BE2C (cell line): ENCODE results near the gene LIPT2.

Experiments used
- DNase-seq: peaks from one replicate; pipeline ENCODE4 v3.0.0-alpha.2; 2020
- H3K27me3 ChIP-seq: fragments of 250-450 bp; sonication (Bioruptor Pico); 2 replicates; pipeline ENCODE4 v1.5.1; 2020; ENCODE audit warnings: mild to moderate bottlenecking
- H3K36me3 ChIP-seq: fragments of 250-450 bp; sonication (Bioruptor Pico); 2 replicates; pipeline ENCODE4 v1.5.1; 2020; ENCODE audit warnings: mild to moderate bottlenecking
- H3K4me1 ChIP-seq: fragments of 250-450 bp; sonication (Bioruptor Pico); 2 replicates; pipeline ENCODE4 v1.5.1; 2020
- H3K4me3 ChIP-seq: 2 replicates; pipeline ENCODE4 v1.5.1; 2011; ENCODE audit warnings: low read depth, low read length
- H3K9me3 ChIP-seq: fragments of 250-450 bp; sonication (Bioruptor Pico); 2 replicates; pipeline ENCODE4 v1.5.1; 2020
- CTCF ChIP-seq: IDR thresholded peaks from 2 replicates; pipeline ENCODE4 v1.5.1; 2012; ENCODE audit warnings: mild to moderate bottlenecking, low read depth, low read length

The LIPT2 gene

GRCh38 chr11:74468936-74469335 is 24.6 kb downstream of the LIPT2 start:
- Histone ChIP-seq H3K36me3 (no peaks in the 10 kb centered on the region), H3K4me3 (no peak overlapping the region), H3K27me3 (no peaks in the 10 kb centered on the region), H3K9me3 (no peaks in the 10 kb centered on the region), H3K4me1 (no peaks in the 10 kb centered on the region; the same call in 1 of the 2 replicates)
- DNase-seq = no peak
- TF ChIP-seq CTCF = no peak

- Histone ChIP-seq H3K27me3 (no peaks in the 10 kb centered on the region), H3K4me3 (no peak overlapping the region), H3K36me3 (no peaks in the 10 kb centered on the region), H3K4me1 (no peaks in the 10 kb centered on the region; the same call in 1 of the 2 replicates), H3K9me3 (no peaks in the 10 kb centered on the region)
- no peak for DNase-seq
- TF ChIP-seq CTCF = no peak
Observed at GRCh38 chr11:74468521-74468920, 25.0 kb downstream of the LIPT2 start.

- no peak for DNase-seq
- no peak overlapping the region for H3K4me3 ChIP-seq
Observed at GRCh38 chr11:74468058-74468457, 25.5 kb downstream of the LIPT2 start.

GRCh38 chr11:74466916-74467885 is 26.3 kb downstream of the LIPT2 start, which contains the start of gene KCNE3:
Gene KCNE3 (minus strand): TSS chr11:74467549. CDS start chr11:74457563, 9,986 bp downstream.
- H3K9me3 ChIP-seq = no peaks in the 10 kb centered on the region
- H3K27me3 ChIP-seq = no peaks in the 10 kb centered on the region
- no peak for DNase-seq
- no peak for TF ChIP-seq CTCF
- H3K4me1 ChIP-seq = no peaks in the 10 kb centered on the region; the same call in 1 of the 2 replicates
- no peaks in the 10 kb centered on the region for H3K36me3 ChIP-seq
- H3K4me3 ChIP-seq = no peak within 1 kb of the TSS

More at GRCh38 chr11:74468058-74468457, 25.5 kb downstream of the LIPT2 start:
- H3K4me1 ChIP-seq = no peaks in the 10 kb centered on the region; the same call in 1 of the 2 replicates
- no peaks in the 10 kb centered on the region for H3K36me3 ChIP-seq
- no peak for TF ChIP-seq CTCF
- H3K27me3 ChIP-seq = no peaks in the 10 kb centered on the region
- H3K9me3 ChIP-seq = no peaks in the 10 kb centered on the region

- Histone ChIP-seq H3K4me1 (no peaks in the 10 kb centered on the region; the same call in 1 of the 2 replicates), H3K27me3 (no peaks in the 10 kb centered on the region), H3K36me3 (no peaks in the 10 kb centered on the region), H3K9me3 (no peaks in the 10 kb centered on the region), H3K4me3 (no peak overlapping the region)
- DNase-seq = no peak
- no peak for TF ChIP-seq CTCF
Observed at GRCh38 chr11:74465291-74465708, 28.2 kb downstream of the LIPT2 start.

GRCh38 chr11:74464746-74465145 is 28.8 kb downstream of the LIPT2 start:
- H3K9me3 ChIP-seq = no peaks in the 10 kb centered on the region
- DNase-seq = no peak
- H3K27me3 ChIP-seq = no peaks in the 10 kb centered on the region
- no peak for TF ChIP-seq CTCF
- H3K36me3 ChIP-seq = no peaks in the 10 kb centered on the region
- no peak overlapping the region for H3K4me3 ChIP-seq
- no peaks in the 10 kb centered on the region for H3K4me1 ChIP-seq
